HepG2 (cell line): Measurements from ENCODE around the gene TMEM132E. TPM values are rescaled to one million over a fixed set of nuclear protein-coding genes. Genes with fewer than 3 reads are reported as not detected.

Experiments
- ATAC-seq: fragments of 200-7000 bp; cut with Tn5 transposase; 3 replicates; pipeline ENCODE4 v1.9.1; 2020; ENCODE audit warnings: mild to moderate bottlenecking, moderate library complexity
- BruUV-seq: library from RNA; stranded (reverse); fragments of 400-500 nt; replicated peaks from 2 replicates; lab custom pipeline; 2021; lab: Mats Ljungman, UMichigan
- CTCF ChIA-PET: fragments of 300-600 bp; formaldehyde crosslinking; extraction: SDS; loops from one replicate; lab custom pipeline; 2021; ENCODE audit warnings: low total read pairs, inconsistent platforms, low intra/inter-chr PET ratio; lab: Yijun Ruan, JAX
- POLR2A ChIA-PET: fragments of 350-600 bp; sonication (Branson Sonifier 250); formaldehyde crosslinking; loops from one replicate; lab custom pipeline; 2020; ENCODE audit warnings: antibody characterized with exemption, inconsistent platforms; lab: Yijun Ruan, JAX
- DNase-seq: peaks from one replicate; pipeline ENCODE4 v3.0.0-alpha.2; 2015; ENCODE audit warnings: low spot score
- FAIRE-seq: peaks from 3 replicates; lab custom pipeline; 2011; peaks lifted over from hg19 to GRCh38; lab: Jason Lieb, UNC
- H2AFZ ChIP-seq: one replicate; pipeline ENCODE4 v1.6.1; 2011; ENCODE audit warnings: low read length, inconsistent platforms
- H3K27ac ChIP-seq: fragments of 300-600 bp; 3 replicates; pipeline ENCODE4 v1.8.0; 2011; ENCODE audit warnings: mixed run types, mild to moderate bottlenecking, mixed read lengths, low read length, inconsistent platforms; ENCODE audit not compliant: insufficient read depth; ENCODE audit errors: extremely low read length
- H3K27me3 ChIP-seq, 2 experiments: fragments of 200-600 bp in 1 of 2; 2 replicates in 1 of 2; 3 replicates in 1 of 2; pipeline versions ENCODE4 v1.6.0 to v1.8.0; 2011; ENCODE audit warnings: low read length in 2 of 2, mild to moderate bottlenecking in 2 of 2, moderate library complexity in 2 of 2, inconsistent platforms in 1 of 2; ENCODE audit not compliant: insufficient read depth in 2 of 2, control insufficient read depth in 1 of 2
- H3K36me3 ChIP-seq, 2 experiments: fragments of 200-600 bp in 1 of 2; replicated peaks in 1 of 2; 2 replicates in 1 of 2; 3 replicates in 1 of 2; pipeline versions ENCODE4 v1.5.1 to v1.8.0; 2011; ENCODE audit warnings: low read length in 2 of 2, inconsistent platforms in 1 of 2; ENCODE audit not compliant: insufficient read depth in 2 of 2, control insufficient read depth in 1 of 2
- H3K4me1 ChIP-seq: 2 replicates; pipeline ENCODE4 v1.5.1; 2012; ENCODE audit warnings: low read length, inconsistent platforms; ENCODE audit not compliant: insufficient read depth
- H3K4me2 ChIP-seq: 2 replicates; pipeline ENCODE4 v1.6.0; 2011; ENCODE audit warnings: low read depth, low read length, inconsistent platforms
- H3K4me3 ChIP-seq, 3 experiments: fragments of 200-600 bp in 1 of 3; sonication (generic), shearing (Covaris generic) in 1 of 3; replicated peaks in 1 of 3; 2 replicates each; pipeline ENCODE4 v1.5.1; 2011 to 2016; ENCODE audit warnings: low read length in 3 of 3, inconsistent platforms in 2 of 3, low read depth in 2 of 3, mild to moderate bottlenecking in 2 of 3, control low read depth in 1 of 3, mixed read lengths in 1 of 3; ENCODE audit not compliant: insufficient read depth in 1 of 3
- H3K79me2 ChIP-seq: one replicate; pipeline ENCODE4 v1.6.1; 2011; ENCODE audit warnings: low read length, inconsistent platforms; ENCODE audit not compliant: insufficient read depth
- H3K9ac ChIP-seq: 2 replicates; pipeline ENCODE4 v1.6.0; 2011; ENCODE audit warnings: mild to moderate bottlenecking, low read depth, low read length, inconsistent platforms; ENCODE audit not compliant: insufficient read depth
- H3K9me3 ChIP-seq: 2 replicates; pipeline ENCODE4 v1.5.1; 2012; ENCODE audit warnings: mild to moderate bottlenecking, low read length
- H4K20me1 ChIP-seq: 2 replicates; pipeline ENCODE4 v1.6.0; 2011; ENCODE audit warnings: inconsistent platforms, mild to moderate bottlenecking, low read length, moderate library complexity; ENCODE audit not compliant: insufficient read depth
- BHLHE40 ChIP-seq: IDR thresholded peaks from 2 replicates; pipeline ENCODE4 v1.6.1; 2011; ENCODE audit warnings: low read length, improper control_type of control experiment
- CREB1 ChIP-seq, 2 experiments: fragments of 450-650 bp in 1 of 2; IDR thresholded peaks; 2 replicates each; pipeline ENCODE4 v1.6.1; 2016 to 2017; ENCODE audit warnings: control low read depth in 1 of 2, mild to moderate bottlenecking in 1 of 2, missing compliant biosample characterization in 1 of 2, missing genetic modification characterization in 1 of 2
- GTF2F1 ChIP-seq: fragments of 150-350 bp; IDR thresholded peaks from 2 replicates; pipeline ENCODE4 v1.6.1; 2014; ENCODE audit warnings: low read length
- JARID2 ChIP-seq: sonication (generic); formaldehyde crosslinking; IDR thresholded peaks from 2 replicates; pipeline ENCODE4 v1.8.1; 2023; ENCODE audit warnings: missing genetic modification reagents, inconsistent platforms; ENCODE audit not compliant: insufficient replicate concordance
- RBM22 ChIP-seq: fragments of 200-400 bp; formaldehyde crosslinking; optimal IDR thresholded peaks from 2 replicates; pipeline ENCODE3; 2017; ENCODE audit warnings: mild to moderate bottlenecking, low read length, moderate library complexity
- ZBTB8A ChIP-seq: sonication (generic); formaldehyde crosslinking; IDR thresholded peaks from 2 replicates; pipeline ENCODE4 v1.4.0; 2020; ENCODE audit warnings: mild to moderate bottlenecking, low read depth, missing genetic modification reagents, borderline replicate concordance
- ZNF205 ChIP-seq: IDR thresholded peaks from 2 replicates; pipeline ENCODE4 v1.6.1; 2018; ENCODE audit warnings: missing biosample characterization, missing genetic modification reagents
- ZNF569 ChIP-seq: sonication (generic); formaldehyde crosslinking; IDR thresholded peaks from 2 replicates; pipeline ENCODE4 v1.5.0; 2020; ENCODE audit warnings: mild to moderate bottlenecking, missing genetic modification reagents, moderate library complexity, borderline replicate concordance
- WGBS: methylation state at CpG from one replicate; pipeline ENCODE4 v1.1.6; 2017; ENCODE audit warnings: low lambda C conversion rate; 5-methylcytosine and 5-hydroxymethylcytosine counted together
- in situ Hi-C: cut with HindIII; loops from 2 replicates; pipeline ENCODE4 v1.10.0; 2017; ENCODE audit warnings: low pct_unique_long_range_greater_than_20kb; ENCODE audit not compliant: extremely low pct_ligation_motif_present
- intact Hi-C: fragments of 100-400 bp; cut with micrococcal nuclease; formaldehyde crosslinking; loops from one replicate; pipeline ENCODE4 v1.10.0; 2022; ENCODE audit not compliant: unreplicated experiment
- polyA plus RNA-seq, 8 experiments: library from polyadenylated mRNA; depleted of rRNA in 3 of 8; stranded (reverse) in 7 of 8; unstranded in 1 of 8; fragments of >200 nt; fragmentation: Illumina TruSeq in 4 of 8; extraction: Trizol in 4 of 8; gene quantifications; 2 replicates each; pipeline versions ENCODE4 v1.2.1 to v1.2.3, GENCODE V29; 2011 to 2016; ENCODE audit warnings: low read depth in 4 of 8, missing spikeins in 1 of 8, mixed read lengths in 1 of 8; ENCODE audit not compliant: insufficient read depth in 1 of 8
- total RNA-seq, 5 experiments: library from RNA; depleted of rRNA; stranded (reverse); fragments of >200 nt; fragmentation: Illumina TruSeq; extraction: Trizol; gene quantifications; 2 replicates each; pipeline ENCODE4 v1.2.3, GENCODE V29; 2016; ENCODE audit warnings: low read depth in 1 of 5
- TF ChIP-seq, protein P1 (sequence below): sonication (generic); formaldehyde crosslinking; IDR thresholded peaks from 2 replicates; pipeline ENCODE4 v1.4.0; 2020; ENCODE audit warnings: missing genetic modification reagents

TMEM132E gene
- total and polyA plus RNA-seq, 2 of the 13 experiments (the other 11 are each of a cell fraction or from before 2014, with no cell fraction given), result not detected

DNA sequence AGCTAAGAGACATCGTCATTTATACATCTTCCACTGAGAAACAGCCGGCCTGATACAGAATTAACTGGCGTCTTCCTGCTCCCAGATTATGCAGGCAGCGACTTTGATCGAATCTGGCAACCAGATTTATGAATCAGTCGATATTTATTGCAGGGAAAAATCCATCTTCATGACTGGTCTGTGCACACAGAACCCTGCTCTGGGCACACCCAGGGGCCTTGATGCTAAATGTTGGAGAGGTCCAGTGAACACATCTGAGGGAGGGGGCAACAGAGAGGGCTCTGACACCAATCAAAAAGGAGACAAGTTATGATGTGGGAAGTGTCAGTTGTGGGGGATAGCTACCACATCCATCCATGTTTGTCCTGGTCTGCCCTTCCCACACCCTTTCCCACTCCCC lies 102.9 kb downstream of the TMEM132E start:
- ChIA-PET POLR2A (no interaction called here), CTCF (no interaction called here)
- no peak overlapping the region for H3K4me2 ChIP-seq
- no peak overlapping the region for H2AFZ ChIP-seq
- intact Hi-C loops, result no loop called here
- no peaks in the 10 kb centered on the region for H3K79me2 ChIP-seq
- H3K36me3 ChIP-seq, result no peaks in the 10 kb centered on the region
- DNase-seq (no peak), FAIRE-seq (no peak), ATAC-seq (no peak)
- in situ Hi-C loops, result no loop called here
- no peaks in the 10 kb centered on the region for H4K20me1 ChIP-seq
- 0% methylated on average over 6 of the region's 6 CpGs for whole genome bisulfite sequencing
- H3K9ac ChIP-seq, result no peak overlapping the region
- no TSS peak for BruUV-seq
- TF ChIP-seq ZBTB8A (CRISPR knock-in tag) (no peak), JARID2 (CRISPR knock-in tag) (no peak), GTF2F1 (no peak), ZNF205 (CRISPR knock-in tag) (no peak), ZNF569 (no peak), CREB1 (IDR thresholded peaks at IDR 0.05) (no peak), CREB1 (CRISPR knock-in tag; IDR thresholded peaks at IDR 0.05) (no peak), BHLHE40 (no peak), RBM22 (no peak)
- TF ChIP-seq, protein P1, sequence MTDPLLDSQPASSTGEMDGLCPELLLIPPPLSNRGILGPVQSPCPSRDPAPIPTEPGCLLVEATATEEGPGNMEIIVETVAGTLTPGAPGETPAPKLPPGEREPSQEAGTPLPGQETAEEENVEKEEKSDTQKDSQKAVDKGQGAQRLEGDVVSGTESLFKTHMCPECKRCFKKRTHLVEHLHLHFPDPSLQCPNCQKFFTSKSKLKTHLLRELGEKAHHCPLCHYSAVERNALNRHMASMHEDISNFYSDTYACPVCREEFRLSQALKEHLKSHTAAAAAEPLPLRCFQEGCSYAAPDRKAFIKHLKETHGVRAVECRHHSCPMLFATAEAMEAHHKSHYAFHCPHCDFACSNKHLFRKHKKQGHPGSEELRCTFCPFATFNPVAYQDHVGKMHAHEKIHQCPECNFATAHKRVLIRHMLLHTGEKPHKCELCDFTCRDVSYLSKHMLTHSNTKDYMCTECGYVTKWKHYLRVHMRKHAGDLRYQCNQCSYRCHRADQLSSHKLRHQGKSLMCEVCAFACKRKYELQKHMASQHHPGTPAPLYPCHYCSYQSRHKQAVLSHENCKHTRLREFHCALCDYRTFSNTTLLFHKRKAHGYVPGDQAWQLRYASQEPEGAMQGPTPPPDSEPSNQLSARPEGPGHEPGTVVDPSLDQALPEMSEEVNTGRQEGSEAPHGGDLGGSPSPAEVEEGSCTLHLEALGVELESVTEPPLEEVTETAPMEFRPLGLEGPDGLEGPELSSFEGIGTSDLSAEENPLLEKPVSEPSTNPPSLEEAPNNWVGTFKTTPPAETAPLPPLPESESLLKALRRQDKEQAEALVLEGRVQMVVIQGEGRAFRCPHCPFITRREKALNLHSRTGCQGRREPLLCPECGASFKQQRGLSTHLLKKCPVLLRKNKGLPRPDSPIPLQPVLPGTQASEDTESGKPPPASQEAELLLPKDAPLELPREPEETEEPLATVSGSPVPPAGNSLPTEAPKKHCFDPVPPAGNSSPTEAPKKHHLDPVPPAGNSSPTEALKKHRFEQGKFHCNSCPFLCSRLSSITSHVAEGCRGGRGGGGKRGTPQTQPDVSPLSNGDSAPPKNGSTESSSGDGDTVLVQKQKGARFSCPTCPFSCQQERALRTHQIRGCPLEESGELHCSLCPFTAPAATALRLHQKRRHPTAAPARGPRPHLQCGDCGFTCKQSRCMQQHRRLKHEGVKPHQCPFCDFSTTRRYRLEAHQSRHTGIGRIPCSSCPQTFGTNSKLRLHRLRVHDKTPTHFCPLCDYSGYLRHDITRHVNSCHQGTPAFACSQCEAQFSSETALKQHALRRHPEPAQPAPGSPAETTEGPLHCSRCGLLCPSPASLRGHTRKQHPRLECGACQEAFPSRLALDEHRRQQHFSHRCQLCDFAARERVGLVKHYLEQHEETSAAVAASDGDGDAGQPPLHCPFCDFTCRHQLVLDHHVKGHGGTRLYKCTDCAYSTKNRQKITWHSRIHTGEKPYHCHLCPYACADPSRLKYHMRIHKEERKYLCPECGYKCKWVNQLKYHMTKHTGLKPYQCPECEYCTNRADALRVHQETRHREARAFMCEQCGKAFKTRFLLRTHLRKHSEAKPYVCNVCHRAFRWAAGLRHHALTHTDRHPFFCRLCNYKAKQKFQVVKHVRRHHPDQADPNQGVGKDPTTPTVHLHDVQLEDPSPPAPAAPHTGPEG (CRISPR knock-in tag), result no peak
- H3K4me1 ChIP-seq, result no peaks in the 10 kb centered on the region
- no peak overlapping the region for H3K4me3 ChIP-seq
- H3K27ac ChIP-seq, result no peak overlapping the region
- H3K27me3 ChIP-seq, result no peaks in the 10 kb centered on the region; a peak in 1 of 5 replicates
- H3K9me3 ChIP-seq, result no peaks in the 10 kb centered on the region
